Measurements from ENCODE around the gene C11orf98.
"Not testable (repeated sequence)": the region's sequence is repeated elsewhere in the genome, so short reads cannot be mapped to it uniquely, and the experiment has no call there.

The C11orf98 gene

GRCh38 chr11:62680825-62681240, 15.8 kb upstream of the C11orf98 start:
- H3K27me3 ChIP-seq (ENCODE audit: insufficient read depth, low read length): no peaks in the 10 kb centered on the region
- H3K9ac ChIP-seq (ENCODE audit: low read depth, low read length): peak overlapping the region; percentile 12; the same call in 1 of the 2 replicates
- no peaks in the 10 kb centered on the region for H3K9me3 ChIP-seq (ENCODE audit: insufficient read depth, low read depth, low read length)
- H3K4me3 ChIP-seq (ENCODE audit: low read length): no peak overlapping the region
- H3K4me1 ChIP-seq (ENCODE audit: insufficient read depth, low read length): peaks cover 7% of the 10 kb centered on the region; the same call in 1 of the 2 replicates
- 87% methylated on average over 4 of the region's 4 CpGs for WGBS
- no peak overlapping the region for H3K27ac ChIP-seq (ENCODE audit: low read depth, low read length)
- peaks cover 20% of the 10 kb centered on the region for H3K36me3 ChIP-seq (ENCODE audit: insufficient read depth, low read length)

- Histone ChIP-seq H3K27me3 (ENCODE audit: insufficient read depth, low read length) (no peaks in the 10 kb centered on the region), H3K4me1 (ENCODE audit: insufficient read depth, low read length) (peaks cover 7% of the 10 kb centered on the region; the same call in 1 of the 2 replicates), H3K27ac (ENCODE audit: low read depth, low read length) (peak within 1 kb of the TSS; percentile 60), H3K36me3 (ENCODE audit: insufficient read depth, low read length) (peaks cover 33% of the 10 kb centered on the region), H3K9ac (ENCODE audit: low read depth, low read length) (peak within 1 kb of the TSS; percentile 89), H3K9me3 (ENCODE audit: insufficient read depth, low read depth, low read length) (no peaks in the 10 kb centered on the region), H3K4me3 (ENCODE audit: low read length) (peak within 1 kb of the TSS; percentile 96)
- 9% methylated on average over 53 of the region's 55 CpGs for WGBS
Measured at GRCh38 chr11:62678770-62679696, 14.0 kb upstream of the C11orf98 start, which contains the start of gene UBXN1. UBXN1 (minus strand) TSS chr11:62679073; CDS start chr11:62678923, 150 bp downstream.

GRCh38 chr11:62678433-62678769, 13.4 kb upstream of the C11orf98 start:
- no peaks in the 10 kb centered on the region for H3K27me3 ChIP-seq (ENCODE audit: insufficient read depth, low read length)
- peaks cover 7% of the 10 kb centered on the region; the same call in 1 of the 2 replicates for H3K4me1 ChIP-seq (ENCODE audit: insufficient read depth, low read length)
- H3K36me3 ChIP-seq (ENCODE audit: insufficient read depth, low read length): peaks cover 37% of the 10 kb centered on the region
- peak overlapping the region; percentile 60 for H3K27ac ChIP-seq (ENCODE audit: low read depth, low read length)
- H3K9me3 ChIP-seq (ENCODE audit: insufficient read depth, low read depth, low read length): no peaks in the 10 kb centered on the region
- peak overlapping the region; percentile 89 for H3K9ac ChIP-seq (ENCODE audit: low read depth, low read length)
- WGBS: 7% methylated on average over 16 of the region's 16 CpGs
- peak overlapping the region; percentile 96 for H3K4me3 ChIP-seq (ENCODE audit: low read length)

GRCh38 chr11:62677714-62678113, 12.7 kb upstream of the C11orf98 start:
- Histone ChIP-seq H3K4me3 (ENCODE audit: low read length) (peak overlapping the region; percentile 96), H3K9ac (ENCODE audit: low read depth, low read length) (peak overlapping the region; percentile 89; the same call in 1 of the 2 replicates), H3K27ac (ENCODE audit: low read depth, low read length) (no peak overlapping the region), H3K4me1 (ENCODE audit: insufficient read depth, low read length) (peaks cover 7% of the 10 kb centered on the region; the same call in 1 of the 2 replicates), H3K27me3 (ENCODE audit: insufficient read depth, low read length) (no peaks in the 10 kb centered on the region), H3K9me3 (ENCODE audit: insufficient read depth, low read depth, low read length) (no peaks in the 10 kb centered on the region), H3K36me3 (ENCODE audit: insufficient read depth, low read length) (peaks cover 43% of the 10 kb centered on the region)
- WGBS: 94% methylated on average over 15 of the region's 15 CpGs

- WGBS: 93% methylated on average over 5 of the region's 6 CpGs
- Histone ChIP-seq H3K36me3 (ENCODE audit: insufficient read depth, low read length) (peaks cover 44% of the 10 kb centered on the region), H3K9ac (ENCODE audit: low read depth, low read length) (no peak overlapping the region), H3K4me3 (ENCODE audit: low read length) (peak overlapping the region; percentile 96), H3K27me3 (ENCODE audit: insufficient read depth, low read length) (no peaks in the 10 kb centered on the region), H3K4me1 (ENCODE audit: insufficient read depth, low read length) (peaks cover 7% of the 10 kb centered on the region; the same call in 1 of the 2 replicates), H3K27ac (ENCODE audit: low read depth, low read length) (no peak overlapping the region), H3K9me3 (ENCODE audit: insufficient read depth, low read depth, low read length) (no peaks in the 10 kb centered on the region)
Measured at GRCh38 chr11:62677156-62677555, 12.1 kb upstream of the C11orf98 start.

GRCh38 chr11:62676698-62677097, 11.7 kb upstream of the C11orf98 start:
- Histone ChIP-seq H3K27ac (ENCODE audit: low read depth, low read length) (no peak overlapping the region), H3K4me1 (ENCODE audit: insufficient read depth, low read length) (peaks cover 7% of the 10 kb centered on the region; the same call in 1 of the 2 replicates), H3K9me3 (ENCODE audit: insufficient read depth, low read depth, low read length) (no peaks in the 10 kb centered on the region), H3K27me3 (ENCODE audit: insufficient read depth, low read length) (no peaks in the 10 kb centered on the region), H3K36me3 (ENCODE audit: insufficient read depth, low read length) (peaks cover 44% of the 10 kb centered on the region), H3K4me3 (ENCODE audit: low read length) (no peak overlapping the region), H3K9ac (ENCODE audit: low read depth, low read length) (no peak overlapping the region)
- 85% methylated on average over 6 of the region's 6 CpGs for WGBS

GRCh38 chr11:62675415-62675814, 10.4 kb upstream of the C11orf98 start:
- H3K4me1 ChIP-seq (ENCODE audit: insufficient read depth, low read length): not testable (repeated sequence)

GRCh38 chr11:62673196-62673525, 8.2 kb upstream of the C11orf98 start:
- H3K27ac ChIP-seq (ENCODE audit: low read depth, low read length): no peak overlapping the region

More at GRCh38 chr11:62675415-62675814, 10.4 kb upstream of the C11orf98 start:
- not testable (repeated sequence) for H3K9me3 ChIP-seq (ENCODE audit: insufficient read depth, low read depth, low read length); H3K27ac ChIP-seq (ENCODE audit: low read depth, low read length); H3K4me3 ChIP-seq (ENCODE audit: low read length); H3K27me3 ChIP-seq (ENCODE audit: insufficient read depth, low read length); H3K9ac ChIP-seq (ENCODE audit: low read depth, low read length)
- WGBS: 97% methylated on average over 10 of the region's 10 CpGs
- peaks cover 44% of the 10 kb centered on the region for H3K36me3 ChIP-seq (ENCODE audit: insufficient read depth, low read length)

GRCh38 chr11:62671608-62672389, 6.8 kb upstream of the C11orf98 start, which contains the start of the genes LBHD1 and UQCC3:
LBHD1 (minus strand) TSS chr11:62672267; CDS start chr11:62670031, 2,236 bp downstream.
UQCC3 (plus strand) TSS chr11:62671673; CDS start chr11:62671746, 73 bp downstream.
- H3K9ac ChIP-seq (ENCODE audit: low read depth, low read length): peak within 1 kb of the TSS; percentile 88
- H3K27ac ChIP-seq (ENCODE audit: low read depth, low read length): peak within 1 kb of the TSS; percentile 72
- H3K4me3 ChIP-seq (ENCODE audit: low read length): peak within 1 kb of the TSS; percentile 77
- 0 out of 2 replicates have a peak, but pooled peaks cover under 1% of the 10 kb centered on the region for H3K4me1 ChIP-seq (ENCODE audit: insufficient read depth, low read length)
- peaks cover 43% of the 10 kb centered on the region for H3K36me3 ChIP-seq (ENCODE audit: insufficient read depth, low read length)
- no peaks in the 10 kb centered on the region for H3K27me3 ChIP-seq (ENCODE audit: insufficient read depth, low read length)
- 1% methylated on average over 59 of the region's 59 CpGs for WGBS
- H3K9me3 ChIP-seq (ENCODE audit: insufficient read depth, low read depth, low read length): no peaks in the 10 kb centered on the region

More at GRCh38 chr11:62673196-62673525, 8.2 kb upstream of the C11orf98 start:
- WGBS: 96% methylated on average over 2 of the region's 2 CpGs
- Histone ChIP-seq H3K27me3 (ENCODE audit: insufficient read depth, low read length) (no peaks in the 10 kb centered on the region), H3K4me3 (ENCODE audit: low read length) (peak overlapping the region; percentile 77; the same call in 1 of the 2 replicates), H3K36me3 (ENCODE audit: insufficient read depth, low read length) (peaks cover 44% of the 10 kb centered on the region), H3K4me1 (ENCODE audit: insufficient read depth, low read length) (peaks cover 7% of the 10 kb centered on the region; the same call in 1 of the 2 replicates), H3K9me3 (ENCODE audit: insufficient read depth, low read depth, low read length) (no peaks in the 10 kb centered on the region), H3K9ac (ENCODE audit: low read depth, low read length) (no peak overlapping the region)

GRCh38 chr11:62671236-62671607, 6.2 kb upstream of the C11orf98 start:
- Histone ChIP-seq H3K9ac (ENCODE audit: low read depth, low read length) (peak overlapping the region; percentile 88), H3K27ac (ENCODE audit: low read depth, low read length) (peak overlapping the region; percentile 72), H3K4me1 (ENCODE audit: insufficient read depth, low read length) (peaks cover 6% of the 10 kb centered on the region; the same call in 1 of the 2 replicates), H3K4me3 (ENCODE audit: low read length) (peak overlapping the region; percentile 77), H3K27me3 (ENCODE audit: insufficient read depth, low read length) (no peaks in the 10 kb centered on the region), H3K9me3 (ENCODE audit: insufficient read depth, low read depth, low read length) (no peaks in the 10 kb centered on the region), H3K36me3 (ENCODE audit: insufficient read depth, low read length) (peaks cover 43% of the 10 kb centered on the region)
- whole genome bisulfite sequencing: 3% methylated on average over 17 of the region's 17 CpGs
